GM23248 (cell line): ENCODE measurements around the gene TUNAR. TPM values are rescaled to one million over a fixed set of nuclear protein-coding genes. Genes with fewer than 3 reads are reported as not detected.

Source experiments
- DNase-seq: peaks from one replicate; pipeline ENCODE4 v3.0.0-alpha.2; 2015
- H2AFZ ChIP-seq: fragments of 200-600 bp; sonication (generic); 2 replicates; pipeline ENCODE4 v1.6.1; 2016; ENCODE audit warnings: antibody characterized with exemption
- H3F3A ChIP-seq: fragments of 200-600 bp; sonication (generic); 2 replicates; pipeline ENCODE4 v1.6.1; 2016; ENCODE audit warnings: mild to moderate bottlenecking, antibody characterized with exemption, mixed run types; ENCODE audit not compliant: insufficient read depth
- H3K27ac ChIP-seq: fragments of 200-600 bp; sonication (generic); 2 replicates; pipeline ENCODE4 v1.5.1; 2016; ENCODE audit warnings: mild to moderate bottlenecking
- H3K27me3 ChIP-seq: fragments of 200-600 bp; sonication (generic); replicated peaks from 2 replicates; pipeline ENCODE4 v1.6.1; 2016; ENCODE audit warnings: mild to moderate bottlenecking; ENCODE audit not compliant: insufficient read depth
- H3K36me3 ChIP-seq: fragments of 200-600 bp; sonication (generic); 2 replicates; pipeline ENCODE4 v1.6.1; 2016; ENCODE audit warnings: low read depth, mild to moderate bottlenecking
- H3K4me1 ChIP-seq: fragments of 200-600 bp; sonication (generic); 2 replicates; pipeline ENCODE4 v1.6.1; 2016; ENCODE audit warnings: mild to moderate bottlenecking; ENCODE audit not compliant: insufficient read depth
- H3K4me2 ChIP-seq: fragments of 200-600 bp; sonication (generic); one replicate; pipeline ENCODE4 v1.6.1; 2016; ENCODE audit warnings: mild to moderate bottlenecking; ENCODE audit not compliant: unreplicated experiment
- H3K4me3 ChIP-seq: fragments of 200-600 bp; sonication (generic); 2 replicates; pipeline ENCODE4 v1.5.1; 2016; ENCODE audit warnings: mild to moderate bottlenecking
- H3K79me2 ChIP-seq: fragments of 200-600 bp; sonication (generic); 2 replicates; pipeline ENCODE4 v1.6.1; 2016; ENCODE audit warnings: mild to moderate bottlenecking; ENCODE audit not compliant: insufficient read depth
- H3K9ac ChIP-seq: fragments of 200-600 bp; sonication (generic); 2 replicates; pipeline ENCODE4 v1.6.1; 2016; ENCODE audit warnings: mild to moderate bottlenecking
- H3K9me2 ChIP-seq: fragments of 200-600 bp; sonication (generic); 2 replicates; pipeline ENCODE4 v1.6.1; 2016; ENCODE audit warnings: mixed run types, mild to moderate bottlenecking, moderate library complexity; ENCODE audit not compliant: insufficient read depth
- H3K9me3 ChIP-seq: fragments of 200-600 bp; sonication (generic); one replicate; pipeline ENCODE4 v1.6.1; 2017; ENCODE audit warnings: low read depth
- H4K20me1 ChIP-seq: fragments of 200-600 bp; sonication (generic); 2 replicates; pipeline ENCODE4 v1.6.0; 2016; ENCODE audit not compliant: insufficient read depth
- EZH2 ChIP-seq: fragments of 200-600 bp; sonication (generic); IDR thresholded peaks from 2 replicates; pipeline ENCODE4 v1.6.1; 2018; ENCODE audit warnings: antibody characterized with exemption, mild to moderate bottlenecking; ENCODE audit not compliant: insufficient read depth, poor library complexity, severe bottlenecking
- EZH2phosphoT487 ChIP-seq: fragments of 200-600 bp; sonication (generic); IDR thresholded peaks from 2 replicates; pipeline ENCODE4 v1.6.1; 2018; ENCODE audit warnings: antibody characterized with exemption, moderate library complexity, mild to moderate bottlenecking, low read depth; ENCODE audit not compliant: insufficient read depth
- WGBS, 2 experiments: methylation state at CpG; one replicate each; pipeline ENCODE4 v1.1.6; 2015 to 2017; ENCODE audit warnings: low lambda C conversion rate in 2 of 2, low coverage in 1 of 2; ENCODE audit errors: missing lambda C conversion rate in 2 of 2; 5-methylcytosine and 5-hydroxymethylcytosine counted together
- in situ Hi-C: fragments of 300-500 bp; cut with MboI; formaldehyde crosslinking; loops from 2 replicates; pipeline ENCODE4 v1.15.0; 2020
- polyA plus RNA-seq: library from polyadenylated mRNA; unstranded; fragments of >200 nt; fragmentation: Nextera tagmentation; extraction: Ambion mirVana; gene quantifications from 2 replicates; pipeline ENCODE4 v1.2.1, GENCODE V29; 2016
- total RNA-seq: library from RNA; depleted of rRNA; stranded (reverse); fragments of >200 nt; shearing (Covaris generic); gene quantifications from 2 replicates; pipeline ENCODE4 v1.2.3, GENCODE V29; 2014

TUNAR gene
- total and polyA plus RNA-seq, 2 experiments from 2014 or later: not detected

DNA sequence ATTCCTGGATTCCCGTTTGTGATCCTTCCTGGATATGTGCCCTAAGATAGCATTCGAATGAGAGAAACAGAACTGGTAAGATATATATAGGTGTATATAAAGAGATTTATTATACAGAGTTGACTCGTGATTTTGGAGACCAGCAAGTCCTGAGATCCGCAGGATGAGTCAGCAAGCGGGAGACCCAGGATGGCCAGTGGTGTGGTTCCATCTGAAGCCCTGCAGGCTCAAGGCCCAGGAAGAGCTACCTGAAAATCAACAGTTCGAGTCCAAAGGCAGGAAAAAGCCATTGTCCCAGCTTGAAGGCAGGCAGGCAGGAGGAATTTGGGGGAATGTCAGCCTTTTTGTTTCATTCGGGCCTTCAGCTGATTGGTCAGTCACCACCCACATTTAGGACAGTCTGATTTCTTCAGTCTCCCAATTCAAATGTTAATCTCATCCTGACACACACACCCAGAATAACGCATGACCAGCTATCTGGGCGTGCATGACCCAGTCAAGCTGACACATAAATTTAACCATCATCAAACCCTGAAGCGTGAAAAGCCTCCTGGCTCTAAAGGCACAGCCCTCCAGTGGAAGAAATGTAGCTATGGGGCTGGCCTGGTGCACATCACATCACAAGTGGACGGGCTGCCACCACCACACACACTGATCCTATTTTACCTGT, 44.3 kb downstream of the TUNAR start:
- Histone ChIP-seq H4K20me1 (no peaks in the 10 kb centered on the region), H3K9me2 (no peaks in the 10 kb centered on the region), H3K4me2 (no peak overlapping the region), H3F3A (no peaks in the 10 kb centered on the region), H3K9ac (no peak overlapping the region), H3K27ac (no peak overlapping the region), H3K4me1 (no peaks in the 10 kb centered on the region), H2AFZ (no peak overlapping the region), H3K79me2 (no peaks in the 10 kb centered on the region), H3K27me3 (no peaks in the 10 kb centered on the region), H3K36me3 (no peaks in the 10 kb centered on the region), H3K9me3 (no peaks in the 10 kb centered on the region), H3K4me3 (no peak overlapping the region)
- TF ChIP-seq EZH2 (no peak), EZH2phosphoT487 (no peak)
- no peak for DNase-seq
- WGBS, 2 experiments: 32 to 33% methylated on average over 11 of the region's 11 CpGs
- in situ Hi-C loops: no loop called here

DNA sequence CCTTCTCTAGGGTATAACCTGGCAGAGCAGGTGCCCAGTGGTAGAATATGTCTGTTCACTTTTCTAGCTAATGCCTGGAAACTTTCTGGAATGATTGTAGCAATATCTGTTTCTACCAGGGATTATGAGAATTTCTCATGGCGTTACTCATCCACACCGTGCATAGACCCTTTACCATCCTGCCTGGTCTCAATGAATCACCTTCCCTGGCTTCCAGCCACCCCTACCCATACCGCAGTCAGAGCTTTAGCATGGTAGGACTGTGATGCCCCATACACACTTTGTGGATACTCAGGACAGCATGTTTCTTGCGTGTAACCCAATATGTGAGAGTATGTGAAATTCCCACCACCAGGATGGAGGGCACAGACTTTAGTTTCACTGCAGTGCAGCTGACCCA, 45.4 kb downstream of the TUNAR start:
- H3F3A ChIP-seq: no peaks in the 10 kb centered on the region
- no peaks in the 10 kb centered on the region for H3K9me3 ChIP-seq
- no peak overlapping the region for H3K4me3 ChIP-seq
- no peaks in the 10 kb centered on the region for H3K9me2 ChIP-seq
- no peak for TF ChIP-seq EZH2
- no peak for TF ChIP-seq EZH2phosphoT487
- no peaks in the 10 kb centered on the region for H4K20me1 ChIP-seq
- H3K4me1 ChIP-seq: no peaks in the 10 kb centered on the region
- DNase-seq: no peak
- no peak overlapping the region for H2AFZ ChIP-seq
- no peak overlapping the region for H3K9ac ChIP-seq
- no peak overlapping the region for H3K4me2 ChIP-seq
- no peaks in the 10 kb centered on the region for H3K79me2 ChIP-seq
- H3K27ac ChIP-seq: no peak overlapping the region
- in situ Hi-C loops: no loop called here
- H3K36me3 ChIP-seq: no peaks in the 10 kb centered on the region
- H3K27me3 ChIP-seq: no peaks in the 10 kb centered on the region
- 68 to 73% methylated on average over 4 of the region's 4 CpGs for WGBS, 2 experiments

DNA sequence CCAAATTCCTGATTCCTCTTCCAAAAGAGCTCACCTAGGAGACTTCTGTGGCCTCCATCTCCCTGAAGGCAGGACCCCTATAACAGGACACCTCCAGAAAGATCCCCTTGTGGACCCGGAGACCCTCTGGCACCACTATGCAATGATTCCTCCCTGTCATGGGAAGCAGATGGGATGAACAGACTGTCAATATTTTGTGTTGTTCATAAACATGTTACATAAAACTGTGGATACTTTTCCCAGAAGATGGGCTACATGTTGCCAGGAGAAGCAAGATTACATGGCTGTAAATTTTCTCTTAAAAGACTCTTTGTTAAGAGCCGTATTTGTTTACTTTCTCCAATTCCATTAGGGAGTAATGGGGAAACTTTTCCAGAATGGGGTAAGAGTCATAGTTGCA, 52.1 kb downstream of the TUNAR start:
- no peaks in the 10 kb centered on the region for H3K36me3 ChIP-seq
- no peak overlapping the region for H3K9ac ChIP-seq
- in situ Hi-C loops: no loop called here
- H3K4me3 ChIP-seq: no peak overlapping the region
- no peaks in the 10 kb centered on the region for H3K4me1 ChIP-seq
- no peaks in the 10 kb centered on the region for H3F3A ChIP-seq
- no peak overlapping the region for H3K27ac ChIP-seq
- no peaks in the 10 kb centered on the region for H4K20me1 ChIP-seq
- TF ChIP-seq EZH2phosphoT487 (no peak), EZH2 (no peak)
- no peak overlapping the region for H3K4me2 ChIP-seq
- no peaks in the 10 kb centered on the region for H3K9me2 ChIP-seq
- WGBS, 2 experiments: 21 to 24% methylated on average over 2 of the region's 2 CpGs
- H3K79me2 ChIP-seq: no peaks in the 10 kb centered on the region
- H3K9me3 ChIP-seq: no peaks in the 10 kb centered on the region
- no peak overlapping the region for H2AFZ ChIP-seq
- DNase-seq: no peak
- H3K27me3 ChIP-seq: no peaks in the 10 kb centered on the region

DNA sequence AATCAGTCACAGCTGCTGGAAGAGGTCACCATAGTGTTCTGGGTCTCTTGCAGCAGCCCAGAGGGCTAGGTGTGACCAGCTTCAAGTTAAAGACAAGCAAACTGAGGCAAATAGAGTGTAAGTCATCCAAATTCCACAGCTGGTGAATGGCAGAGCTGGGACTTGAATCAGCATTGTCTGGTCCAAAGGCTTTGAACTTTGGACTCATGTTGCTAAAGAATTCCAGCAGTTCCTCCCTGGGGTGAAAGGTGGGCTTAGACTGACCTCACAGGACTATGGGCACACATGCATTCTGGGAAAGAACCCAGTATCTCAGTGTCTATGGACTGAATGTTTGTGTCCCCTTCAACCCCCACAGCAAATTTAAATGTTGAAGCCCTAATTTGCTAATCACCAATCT, 54.8 kb downstream of the TUNAR start:
- H3K4me2 ChIP-seq: no peak overlapping the region
- TF ChIP-seq EZH2phosphoT487 (no peak), EZH2 (no peak)
- in situ Hi-C loops: no loop called here

More for the DNA sequence above, 54.8 kb downstream of the TUNAR start:
- no peak overlapping the region for H3K27ac ChIP-seq
- no peaks in the 10 kb centered on the region for H3K36me3 ChIP-seq
- H4K20me1 ChIP-seq: no peaks in the 10 kb centered on the region
- H3K79me2 ChIP-seq: no peaks in the 10 kb centered on the region
- no peaks in the 10 kb centered on the region for H3K4me1 ChIP-seq
- no peak overlapping the region for H3K9ac ChIP-seq
- H3K27me3 ChIP-seq: no peaks in the 10 kb centered on the region
- DNase-seq: no peak
- no peak overlapping the region for H2AFZ ChIP-seq
- H3F3A ChIP-seq: no peaks in the 10 kb centered on the region
- no peaks in the 10 kb centered on the region for H3K9me2 ChIP-seq
- no peak overlapping the region for H3K4me3 ChIP-seq
- H3K9me3 ChIP-seq: no peaks in the 10 kb centered on the region
